ENCODE data around the gene RNF145.
"Not testable (repeated sequence)": the region's sequence is repeated elsewhere in the genome, so short reads cannot be mapped to it uniquely, and the experiment has no call there.

The RNF145 gene, protein sequence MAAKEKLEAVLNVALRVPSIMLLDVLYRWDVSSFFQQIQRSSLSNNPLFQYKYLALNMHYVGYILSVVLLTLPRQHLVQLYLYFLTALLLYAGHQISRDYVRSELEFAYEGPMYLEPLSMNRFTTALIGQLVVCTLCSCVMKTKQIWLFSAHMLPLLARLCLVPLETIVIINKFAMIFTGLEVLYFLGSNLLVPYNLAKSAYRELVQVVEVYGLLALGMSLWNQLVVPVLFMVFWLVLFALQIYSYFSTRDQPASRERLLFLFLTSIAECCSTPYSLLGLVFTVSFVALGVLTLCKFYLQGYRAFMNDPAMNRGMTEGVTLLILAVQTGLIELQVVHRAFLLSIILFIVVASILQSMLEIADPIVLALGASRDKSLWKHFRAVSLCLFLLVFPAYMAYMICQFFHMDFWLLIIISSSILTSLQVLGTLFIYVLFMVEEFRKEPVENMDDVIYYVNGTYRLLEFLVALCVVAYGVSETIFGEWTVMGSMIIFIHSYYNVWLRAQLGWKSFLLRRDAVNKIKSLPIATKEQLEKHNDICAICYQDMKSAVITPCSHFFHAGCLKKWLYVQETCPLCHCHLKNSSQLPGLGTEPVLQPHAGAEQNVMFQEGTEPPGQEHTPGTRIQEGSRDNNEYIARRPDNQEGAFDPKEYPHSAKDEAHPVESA

DNA sequence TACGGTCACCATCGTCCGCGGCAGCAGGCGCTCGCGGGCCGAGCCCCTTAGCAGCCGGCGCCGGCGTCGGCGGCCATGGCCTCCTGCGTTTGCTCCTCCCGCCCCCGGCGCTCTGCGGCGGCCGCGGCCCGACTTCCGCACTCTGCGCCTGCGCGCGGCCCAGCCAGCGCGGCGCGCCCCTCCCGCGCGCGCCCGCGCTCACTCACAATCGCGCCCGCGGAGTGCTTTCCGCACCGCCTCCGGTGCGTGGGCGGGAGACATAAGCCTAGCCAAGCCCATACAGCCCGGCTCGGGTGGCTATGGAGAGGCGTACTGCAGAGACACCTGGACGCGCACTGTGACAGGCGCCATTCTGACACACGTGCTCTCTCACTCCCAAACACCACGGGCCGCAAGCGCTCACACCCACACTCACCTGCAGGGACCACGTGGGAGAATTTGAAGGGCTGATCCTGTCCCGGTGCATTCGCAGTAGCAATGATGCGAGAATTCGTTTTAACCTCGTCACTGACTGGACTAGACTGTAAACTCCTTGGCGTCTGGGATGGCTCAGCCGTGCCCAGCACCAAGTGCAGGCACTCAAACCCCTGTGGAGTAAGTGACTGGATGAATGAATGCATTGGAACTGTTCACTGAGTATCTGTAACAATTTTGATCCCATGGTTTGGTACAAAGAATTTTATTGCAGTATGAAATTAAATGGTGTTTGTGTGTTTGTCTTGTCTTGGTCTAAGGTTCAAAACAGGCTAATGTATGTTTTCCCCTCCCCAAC is at the start of gene RNF145:
RNF145 (minus strand) TSS at position 116 of the 772 bp plus-strand sequence. CDS start 5,936 bp downstream, outside the sequence.
- peak; percentile 84 for DNase-seq

DNA sequence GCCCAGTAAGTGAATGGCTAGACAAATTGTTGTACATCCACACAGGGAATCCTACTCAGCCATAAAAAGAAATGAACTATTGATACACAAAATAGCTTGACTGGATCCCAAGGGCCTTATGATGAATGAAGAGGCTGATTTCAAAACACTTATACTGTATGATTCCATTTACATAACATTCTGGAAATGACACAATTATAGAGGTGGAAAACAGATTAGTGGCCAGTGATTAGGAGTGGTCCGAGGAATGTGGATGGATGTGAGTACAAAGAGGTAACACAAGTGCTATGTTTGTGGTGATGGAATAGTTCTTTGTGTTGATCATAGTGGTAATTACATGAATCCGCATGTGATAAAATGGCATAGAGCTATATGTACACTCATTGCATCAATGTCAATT is 49.0 kb upstream of the RNF145 start:
- no peak for DNase-seq

DNA sequence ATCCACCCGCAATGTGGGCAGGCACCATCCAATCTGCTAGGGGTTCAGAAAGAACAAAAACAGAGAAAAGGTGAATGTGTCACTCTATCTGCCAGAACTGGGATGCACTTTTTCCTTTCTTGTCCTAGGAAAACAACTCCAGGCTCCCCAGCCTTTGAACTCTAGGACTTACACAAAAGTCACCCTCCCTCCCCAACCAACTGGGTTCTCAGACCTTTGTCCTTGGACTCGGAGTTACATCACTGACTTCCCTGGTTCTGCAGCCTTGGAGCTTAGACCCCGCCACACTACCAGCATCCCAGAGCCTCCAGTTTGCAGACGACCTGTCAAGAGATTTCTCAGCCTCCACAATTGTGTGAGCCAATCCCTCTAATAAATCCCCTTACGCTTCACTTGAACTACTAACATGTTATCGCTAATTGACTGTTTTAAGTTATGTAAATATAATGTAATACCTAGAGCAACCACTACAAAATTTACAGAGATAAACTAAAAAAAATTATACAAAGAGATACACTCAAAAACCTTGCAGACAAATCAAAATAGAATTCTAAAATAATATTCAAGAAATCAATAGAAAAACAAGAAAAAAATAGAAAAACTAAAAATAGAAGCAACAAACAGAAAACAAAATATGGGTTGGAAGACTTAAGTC is 48.4 kb upstream of the RNF145 start:
- DNase-seq = no peak

DNA sequence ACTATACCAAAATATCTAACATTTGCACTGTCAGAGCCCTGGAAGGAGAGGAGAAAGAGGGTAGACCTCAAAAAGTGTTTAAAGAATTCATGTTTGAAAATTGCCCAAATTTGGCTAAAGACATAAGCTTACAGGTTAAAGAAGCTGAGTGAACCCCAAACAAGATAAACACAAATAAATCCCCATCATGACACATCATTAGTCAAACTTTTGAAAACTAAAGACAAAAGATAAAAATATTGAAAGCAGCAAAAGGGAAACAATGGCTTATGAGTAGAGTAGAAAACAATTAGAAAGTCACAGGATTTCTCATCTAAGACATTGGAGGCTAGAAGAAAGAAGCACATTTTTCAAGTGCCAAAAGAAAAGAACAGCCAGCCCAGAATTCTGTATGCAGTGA is 47.7 kb upstream of the RNF145 start:
- DNase-seq = no peak

DNA sequence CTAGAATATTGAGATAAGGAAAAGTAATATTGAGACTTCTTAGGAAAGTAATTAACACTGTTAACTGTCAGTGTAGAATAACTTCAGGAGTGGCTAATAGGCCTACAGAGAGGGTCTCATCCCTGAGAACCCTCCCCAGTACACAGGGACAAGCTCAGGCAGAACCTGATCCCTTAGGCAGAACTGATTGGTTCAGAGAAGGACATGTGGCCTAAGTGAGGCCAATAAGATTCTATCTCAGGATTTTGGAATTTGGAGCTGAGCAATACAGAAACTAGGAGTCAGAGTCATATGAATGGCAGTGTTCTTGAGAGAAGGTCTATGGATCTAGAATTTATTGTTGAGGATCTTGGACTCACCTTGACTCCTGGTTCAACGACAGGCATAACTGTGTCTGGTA is 42.8 kb upstream of the RNF145 start:
- no peak for DNase-seq

DNA sequence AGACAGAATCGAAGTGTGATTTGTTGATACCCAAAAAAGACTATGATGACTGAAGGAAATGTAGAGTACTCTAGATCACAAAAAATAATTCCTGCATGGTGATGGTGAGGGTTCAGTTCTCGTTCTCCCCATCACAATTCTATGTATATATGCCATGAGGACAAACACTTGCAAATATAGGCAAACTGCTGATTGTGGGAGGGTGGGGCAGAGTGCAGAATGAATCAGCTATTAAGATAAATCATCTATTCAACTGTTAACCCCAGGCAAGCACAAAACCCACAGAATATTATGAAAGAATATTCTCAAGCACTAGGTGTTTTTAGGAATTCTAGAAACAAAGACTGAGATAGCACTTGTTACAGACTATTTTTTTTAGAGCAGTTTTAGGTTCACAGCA is 39.8 kb upstream of the RNF145 start:
- DNase-seq = no peak

DNA sequence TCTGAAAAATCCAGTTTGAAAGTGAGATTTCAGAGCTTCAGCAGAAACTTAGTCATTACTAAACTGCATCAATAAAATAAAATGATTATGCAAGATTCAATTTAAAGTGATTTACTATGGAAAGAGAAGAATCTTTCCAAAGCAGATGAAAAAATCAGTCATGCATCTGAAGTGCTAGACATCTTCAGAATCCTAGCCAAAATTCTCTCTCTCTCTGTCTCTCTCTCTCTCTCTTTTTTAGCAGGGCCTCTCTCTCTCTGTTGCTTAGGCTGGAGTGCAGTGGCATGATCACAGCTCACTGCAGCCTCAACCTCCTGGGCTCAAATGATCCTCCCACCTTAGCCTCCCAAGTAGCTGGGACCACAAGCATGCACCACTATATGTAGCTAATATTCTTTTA is 35.5 kb upstream of the RNF145 start:
- no peak for DNase-seq

DNA sequence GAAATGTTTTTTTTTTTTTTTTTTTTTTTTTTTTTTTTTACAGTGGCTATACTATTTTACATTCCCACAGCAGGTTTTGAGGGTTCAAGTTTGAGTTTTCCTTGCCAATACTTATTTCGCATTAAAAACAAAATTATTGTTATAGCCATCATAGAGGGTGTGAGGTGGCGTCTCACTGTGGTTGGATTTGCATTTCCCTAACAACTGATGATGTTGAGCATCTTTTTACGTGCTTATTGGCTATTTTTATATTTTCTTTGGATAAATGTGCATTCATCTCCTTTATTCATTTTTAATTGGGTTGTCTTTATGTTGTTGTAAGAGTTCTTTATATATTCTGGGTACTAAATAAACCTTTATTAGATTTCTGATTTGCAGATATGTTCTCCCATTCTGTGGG is 34.8 kb upstream of the RNF145 start:
- DNase-seq = no peak

DNA sequence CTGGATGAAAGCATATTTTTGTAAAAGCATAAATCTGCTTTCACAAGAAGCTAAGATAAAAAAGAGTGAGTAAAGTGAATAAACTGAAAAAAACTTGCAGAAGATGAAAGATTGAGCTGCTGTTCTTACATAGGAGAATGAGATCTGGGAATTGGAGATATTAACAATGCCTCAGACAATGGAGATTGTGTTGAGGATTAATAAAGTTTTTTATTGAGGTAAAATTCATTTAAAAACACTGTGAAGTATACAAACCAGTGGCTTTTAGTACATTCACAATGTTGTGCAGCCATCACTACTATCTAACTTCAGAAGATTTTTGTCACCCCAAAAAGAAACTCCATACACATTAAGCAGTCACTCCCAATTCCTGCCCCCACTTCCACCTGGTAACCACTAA is 34.0 kb upstream of the RNF145 start:
- DNase-seq = no peak

DNA sequence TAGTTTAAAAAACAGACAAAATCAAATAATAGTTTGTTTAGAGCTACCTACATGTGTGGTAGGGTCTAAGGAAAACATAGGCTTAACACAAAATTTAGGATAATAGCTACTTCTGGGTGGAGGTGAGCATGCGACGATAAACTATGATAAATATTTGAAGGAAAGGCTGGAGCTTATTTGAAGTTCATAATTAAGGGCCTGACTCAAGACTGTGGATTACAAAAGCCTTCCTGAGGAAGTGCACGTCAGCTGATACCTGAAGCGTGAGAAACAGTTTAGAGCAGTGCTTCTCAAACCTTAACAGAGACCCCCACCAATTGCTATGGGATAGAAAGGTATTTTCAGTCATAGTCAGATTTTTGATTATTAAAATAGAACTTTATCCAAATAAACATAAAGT is 33.3 kb upstream of the RNF145 start:
- DNase-seq = no peak

DNA sequence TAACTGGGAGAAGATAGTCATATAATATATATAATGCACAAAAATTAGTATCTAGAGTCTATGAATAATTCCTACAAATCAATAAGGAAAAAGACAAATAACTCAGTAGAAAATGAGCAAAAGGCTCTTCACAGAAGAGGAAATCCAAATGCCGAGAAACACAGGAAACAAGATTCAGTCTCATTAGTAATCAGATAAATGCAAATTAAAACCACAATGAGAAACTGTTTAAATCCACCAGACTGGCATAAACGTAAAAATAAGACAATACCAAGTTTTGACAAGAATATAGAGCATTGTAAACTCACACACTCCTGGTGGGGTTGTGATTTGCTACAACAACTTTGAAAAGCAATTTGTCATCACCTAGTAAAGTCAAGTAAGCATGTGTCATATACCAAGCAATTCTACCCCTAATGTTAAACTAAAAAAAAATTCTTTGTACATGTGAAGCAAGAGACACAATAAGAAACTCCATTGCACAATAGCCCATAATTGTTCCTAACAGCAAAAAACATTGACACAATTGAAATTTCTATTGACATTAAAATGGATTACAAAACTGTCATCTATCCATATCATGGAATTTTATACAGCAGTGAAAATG is 32.7 kb upstream of the RNF145 start:
- DNase-seq = no peak

DNA sequence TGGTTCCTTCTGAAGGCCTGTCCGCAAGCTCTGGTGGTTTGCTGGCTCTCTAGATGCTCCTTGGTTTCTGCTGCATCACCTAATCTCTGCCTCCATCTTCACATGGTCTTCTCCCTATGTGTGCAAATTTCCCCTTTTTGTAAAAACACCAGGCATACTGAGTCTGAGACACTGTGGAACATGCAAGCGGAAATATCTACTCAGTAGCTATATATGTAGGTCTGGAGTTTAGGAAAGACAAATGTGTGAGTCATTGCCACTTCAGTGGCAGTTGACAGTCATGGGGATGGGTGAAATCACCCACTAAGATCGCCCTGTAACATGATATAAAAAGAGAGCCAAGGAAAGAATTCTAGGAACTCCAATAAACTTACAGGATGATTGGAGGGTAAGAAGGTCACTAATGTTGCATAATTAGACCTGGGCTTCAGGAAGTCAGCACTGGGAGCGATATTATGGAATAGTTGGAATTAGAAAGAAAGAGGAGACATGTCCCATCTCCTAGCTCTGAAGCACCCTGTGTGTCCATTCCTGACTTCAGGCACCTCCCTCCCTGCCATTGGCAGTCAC is 31.0 kb upstream of the RNF145 start:
- DNase-seq = no peak

DNA sequence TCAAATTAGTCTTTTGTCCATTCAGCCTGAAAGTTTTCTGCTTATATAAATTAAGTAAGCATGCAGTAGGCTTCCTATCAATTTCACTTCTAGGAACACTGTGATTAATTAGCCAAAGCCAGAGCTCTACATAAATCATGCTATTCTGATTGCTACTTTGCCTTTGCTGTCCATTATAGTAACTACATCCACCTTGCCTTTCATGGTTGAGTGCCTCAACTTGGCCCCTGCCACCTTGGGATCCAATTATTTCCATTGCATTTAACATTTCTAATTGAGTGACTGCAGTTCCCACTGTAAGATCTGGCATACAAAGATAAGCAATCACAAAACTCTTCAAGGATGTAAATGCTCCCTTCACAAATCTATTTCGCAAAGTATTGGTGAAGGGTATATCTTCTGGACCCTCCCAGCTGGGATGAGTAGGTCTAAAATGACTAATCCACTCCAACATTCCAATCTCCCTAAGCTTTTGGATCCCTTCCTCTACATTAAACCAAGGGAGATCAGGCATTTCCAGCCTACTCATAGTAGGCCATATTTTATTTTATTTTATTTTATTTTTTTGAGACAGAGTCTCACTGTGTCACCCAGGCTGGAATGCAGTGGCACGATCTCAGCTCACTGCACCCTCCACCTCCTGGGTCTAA is 26.6 kb upstream of the RNF145 start:
- not testable (repeated sequence) for DNase-seq

DNA sequence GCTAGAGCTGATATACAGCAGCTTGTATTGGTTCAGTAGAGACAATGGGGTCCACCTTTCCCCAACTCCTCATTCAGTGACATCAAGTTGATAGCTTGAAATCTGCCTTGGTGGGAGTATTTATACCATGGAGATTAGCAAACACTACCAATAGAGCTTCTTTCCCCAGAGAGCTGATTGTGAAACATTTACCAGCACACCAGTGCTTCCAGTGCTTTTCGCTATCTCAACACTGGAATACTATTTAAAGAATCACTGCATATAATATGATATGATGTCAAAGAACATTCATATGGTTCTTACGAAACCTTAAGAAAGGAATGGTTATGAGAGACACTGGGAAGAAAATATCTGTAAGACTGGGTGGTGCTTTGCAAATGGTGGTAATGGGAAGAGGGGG is 21.8 kb upstream of the RNF145 start:
- DNase-seq = no peak

DNA sequence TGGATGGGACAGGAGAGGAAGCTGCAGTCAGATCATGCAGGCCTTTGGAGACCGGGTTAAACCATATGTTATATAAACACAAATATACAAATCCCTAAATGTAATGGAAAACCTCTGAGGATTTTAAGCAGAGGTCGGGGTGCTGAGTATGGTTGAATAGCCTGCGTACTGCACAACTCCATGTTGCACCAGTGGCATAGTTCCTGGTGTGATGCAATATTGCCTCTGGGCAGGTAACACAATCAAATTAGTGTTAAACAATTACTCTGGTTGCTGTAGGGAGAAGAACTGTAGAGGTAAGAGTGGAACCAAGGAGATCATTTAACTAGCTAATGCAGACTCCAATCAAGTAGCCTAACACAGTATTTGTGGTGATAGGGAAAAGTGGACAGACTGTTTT is 21.3 kb upstream of the RNF145 start:
- DNase-seq = no peak

DNA sequence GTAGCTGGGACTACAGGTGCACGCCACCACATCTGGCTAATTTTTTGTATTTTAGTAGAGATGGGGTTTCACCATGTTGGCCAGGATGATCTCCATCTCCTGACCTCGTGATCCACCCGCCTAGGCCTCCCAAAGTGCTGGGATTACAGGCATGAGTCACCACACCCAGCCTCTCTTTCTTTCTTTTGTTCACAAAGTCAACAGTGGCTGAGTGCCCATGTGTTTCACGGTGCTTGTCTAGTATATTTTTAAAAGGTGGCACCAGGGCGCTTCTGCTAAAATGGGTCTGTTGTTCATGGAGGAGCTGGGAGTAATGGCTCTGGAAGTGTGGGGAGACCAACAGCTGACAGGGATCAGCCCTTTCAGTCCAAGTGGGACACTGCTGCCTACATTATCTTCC is 18.7 kb upstream of the RNF145 start:
- peak; percentile 15 for DNase-seq

DNA sequence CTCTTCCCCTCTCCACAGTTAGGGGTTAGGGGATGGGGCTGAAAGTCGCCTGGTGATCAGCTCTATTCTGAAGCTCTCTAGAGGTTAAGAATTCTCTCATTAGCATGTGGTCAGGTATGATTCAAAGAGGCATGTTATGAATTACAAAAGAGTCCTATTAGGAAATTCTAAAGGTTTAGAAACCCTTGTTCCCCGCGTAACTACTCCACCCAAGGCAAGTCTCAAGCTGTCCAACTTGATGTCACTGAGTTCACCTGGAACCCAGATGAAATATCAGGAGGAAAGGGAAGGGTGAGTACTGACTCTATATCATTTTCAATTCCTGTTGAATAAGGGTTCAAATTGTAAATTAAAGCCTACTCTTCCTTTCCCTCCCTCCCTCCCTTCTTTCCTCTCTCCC is 18.1 kb upstream of the RNF145 start:
- no peak for DNase-seq

DNA sequence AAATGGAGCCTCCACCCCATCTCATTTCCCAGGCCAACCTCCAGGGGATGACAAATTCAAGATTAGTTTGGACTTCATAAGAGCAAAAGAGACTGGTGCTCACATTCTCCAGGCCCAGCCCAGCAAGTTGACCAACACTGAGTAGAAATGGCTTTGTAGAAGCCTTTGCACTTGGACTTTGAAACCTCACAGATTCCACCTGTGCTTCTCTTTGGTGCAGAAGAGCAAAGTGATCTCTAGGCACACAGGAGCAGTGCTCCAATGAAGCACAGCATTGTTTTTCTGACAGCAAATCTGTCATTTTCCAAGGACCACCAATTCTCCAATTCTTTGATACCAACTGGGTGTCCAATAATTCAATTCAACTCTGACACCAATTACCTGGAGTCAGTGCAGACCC is 17.1 kb upstream of the RNF145 start:
- DNase-seq = no peak

DNA sequence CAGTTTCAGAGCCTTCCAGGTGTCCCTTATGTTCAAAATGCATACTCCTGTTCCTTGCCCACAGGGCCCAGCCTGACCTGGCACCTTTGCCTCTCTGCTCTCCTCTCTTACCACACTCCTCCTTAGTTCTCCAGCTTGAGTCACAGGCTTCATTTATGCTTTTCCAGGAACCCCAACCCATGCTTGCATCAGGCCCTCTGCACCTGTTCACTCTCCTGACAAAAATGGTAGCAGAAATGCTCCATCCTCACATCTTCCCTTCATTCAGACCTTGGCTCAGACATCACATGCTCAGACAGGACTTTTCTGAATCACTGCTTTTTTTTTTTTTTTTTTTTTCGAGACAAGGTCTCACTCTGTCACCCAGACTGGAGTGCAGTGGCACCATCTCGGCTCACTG is 15.1 kb upstream of the RNF145 start:
- DNase-seq = no peak

DNA sequence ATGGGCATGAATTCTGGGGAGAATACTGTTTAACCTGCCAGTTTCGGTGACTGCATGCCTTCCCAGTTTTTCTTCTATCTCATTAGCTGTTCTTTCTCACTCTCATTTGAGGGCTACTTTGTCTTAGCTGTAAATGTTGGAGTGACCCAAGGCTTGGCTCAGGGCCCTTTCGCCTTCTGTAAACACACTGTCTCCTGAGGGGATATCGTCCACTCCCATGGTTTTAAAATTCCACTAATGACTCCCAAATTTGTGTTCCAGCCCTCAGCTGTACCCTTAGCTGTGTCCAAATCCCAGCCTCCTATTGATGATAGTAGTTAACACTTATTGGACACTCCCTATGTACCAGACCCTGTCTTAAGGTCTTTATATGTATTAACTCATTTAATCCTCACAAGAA is 14.1 kb upstream of the RNF145 start:
- DNase-seq = no peak

DNA sequence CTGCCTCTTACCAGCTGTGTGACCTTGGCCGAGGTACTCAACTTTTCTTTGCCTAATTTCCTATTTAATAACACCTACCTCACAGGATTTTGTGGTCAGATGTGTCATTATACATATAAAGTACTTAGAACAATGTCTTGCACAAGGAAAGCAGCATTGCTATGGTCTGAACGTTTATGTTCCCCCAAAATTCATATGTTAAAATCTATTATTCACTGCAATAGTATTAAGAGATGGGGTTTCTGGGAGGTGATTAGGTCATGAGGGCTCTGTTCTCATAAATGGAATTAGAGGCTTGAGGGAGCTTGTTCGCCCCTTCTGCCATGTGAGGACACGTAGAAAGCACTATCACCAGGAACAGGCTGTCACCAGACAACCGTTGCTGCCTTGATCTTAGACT is 10.9 kb upstream of the RNF145 start:
- DNase-seq = no peak

DNA sequence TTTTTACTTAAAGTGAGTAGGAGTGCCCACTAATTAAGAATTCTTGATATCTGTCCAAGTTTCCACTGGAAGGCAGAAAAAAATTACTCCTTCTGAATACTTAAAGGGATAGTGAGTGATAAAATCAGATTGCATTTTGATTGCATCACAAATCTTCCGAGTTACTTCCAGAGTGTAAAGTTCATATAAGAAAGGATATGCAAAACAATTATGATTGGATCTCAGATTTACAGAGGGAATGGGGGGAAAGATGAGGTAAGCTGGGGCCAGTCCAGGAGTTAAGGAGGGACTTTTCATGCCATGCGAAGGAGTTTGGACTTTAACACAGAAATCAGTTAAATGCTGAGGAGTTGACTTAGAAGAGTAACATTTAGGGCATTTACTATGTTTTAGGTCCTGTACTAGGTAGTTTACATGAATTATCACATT is 9.3 kb upstream of the RNF145 start:
- DNase-seq = no peak
